ENCODE measurements around the gene C4B. TPM values are rescaled to one million over a fixed set of nuclear protein-coding genes. Genes with fewer than 3 reads are reported as not detected.
"Not testable (repeated sequence)": the region's sequence is repeated elsewhere in the genome, so short reads cannot be mapped to it uniquely, and the experiment has no call there.

The C4B gene
- total RNA-seq, 4 donors from 2014 or later, result 11.0 to 80.0 (median 20.3) TPM

DNA sequence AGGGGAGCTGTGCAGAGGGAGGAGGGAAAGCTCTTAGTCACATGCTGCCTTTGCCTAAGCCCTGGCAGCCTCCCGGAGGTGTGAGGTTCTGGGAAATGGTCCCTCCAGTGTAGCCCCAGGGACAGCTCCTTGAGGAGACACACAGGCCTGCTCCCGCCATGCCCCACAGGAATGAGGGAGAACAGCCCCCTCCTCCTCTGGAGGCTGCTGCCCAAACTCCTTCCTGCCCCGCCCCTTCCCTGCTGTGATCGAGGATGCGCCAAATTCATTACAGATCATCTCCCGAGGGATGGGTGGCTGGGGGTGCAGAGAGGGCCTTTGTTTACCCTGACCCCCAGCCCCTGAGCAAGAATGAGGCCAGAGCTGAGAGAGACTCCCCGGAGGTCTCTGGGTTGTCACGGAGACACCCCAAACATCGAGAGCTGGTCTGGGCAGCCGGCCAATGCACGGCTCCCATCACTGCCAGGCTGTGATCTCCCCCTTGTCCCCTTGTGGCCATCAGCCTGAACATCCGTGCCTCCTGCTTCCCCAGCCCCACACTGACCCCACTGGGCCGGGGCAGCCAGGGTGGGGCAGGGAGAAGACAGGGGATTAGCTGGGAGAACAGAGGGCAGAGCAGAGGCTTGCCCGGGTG, 32.0 kb downstream of the C4B start:
- H3K27ac ChIP-seq, result peak overlapping the region; percentile 60 to 74 (median 66)

DNA sequence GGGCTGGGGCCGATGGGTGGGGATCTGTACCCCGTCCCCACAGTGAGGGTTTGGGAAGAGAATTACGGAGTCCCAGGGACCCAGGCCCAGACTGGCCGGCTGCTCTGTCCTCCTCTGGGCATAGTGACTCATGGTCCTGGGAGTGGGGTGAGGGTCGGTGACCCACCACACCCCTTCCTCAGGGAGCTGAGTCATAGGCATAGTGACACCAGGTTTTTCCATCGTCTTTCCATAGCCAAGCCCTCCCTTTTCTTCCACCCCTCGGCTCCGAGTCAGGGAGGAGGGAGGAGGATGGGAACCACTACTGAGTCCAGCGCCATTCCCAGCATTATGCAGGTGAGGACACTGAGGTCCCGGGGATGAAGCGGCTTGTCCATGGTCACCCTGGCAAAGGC, 32.5 kb downstream of the C4B start:
- Histone ChIP-seq H3K9me3 (no peaks in the 10 kb centered on the region), H3K4me3 (no peak overlapping the region), H3K4me1 (peaks cover 0 to 6% (median 4%) of the 10 kb centered on the region in 4 donors), H3K36me3 (no peaks in the 10 kb centered on the region), H3K27ac (peak overlapping the region; percentile 60 to 74 (median 66)), H3K27me3 (no peaks in the 10 kb centered on the region)
- DNase-seq, result peak in 1 of 3 donors; percentile 56
- no peak for TF ChIP-seq POLR2A (IDR thresholded peaks at IDR 0.05)
- TF ChIP-seq, protein P1, sequence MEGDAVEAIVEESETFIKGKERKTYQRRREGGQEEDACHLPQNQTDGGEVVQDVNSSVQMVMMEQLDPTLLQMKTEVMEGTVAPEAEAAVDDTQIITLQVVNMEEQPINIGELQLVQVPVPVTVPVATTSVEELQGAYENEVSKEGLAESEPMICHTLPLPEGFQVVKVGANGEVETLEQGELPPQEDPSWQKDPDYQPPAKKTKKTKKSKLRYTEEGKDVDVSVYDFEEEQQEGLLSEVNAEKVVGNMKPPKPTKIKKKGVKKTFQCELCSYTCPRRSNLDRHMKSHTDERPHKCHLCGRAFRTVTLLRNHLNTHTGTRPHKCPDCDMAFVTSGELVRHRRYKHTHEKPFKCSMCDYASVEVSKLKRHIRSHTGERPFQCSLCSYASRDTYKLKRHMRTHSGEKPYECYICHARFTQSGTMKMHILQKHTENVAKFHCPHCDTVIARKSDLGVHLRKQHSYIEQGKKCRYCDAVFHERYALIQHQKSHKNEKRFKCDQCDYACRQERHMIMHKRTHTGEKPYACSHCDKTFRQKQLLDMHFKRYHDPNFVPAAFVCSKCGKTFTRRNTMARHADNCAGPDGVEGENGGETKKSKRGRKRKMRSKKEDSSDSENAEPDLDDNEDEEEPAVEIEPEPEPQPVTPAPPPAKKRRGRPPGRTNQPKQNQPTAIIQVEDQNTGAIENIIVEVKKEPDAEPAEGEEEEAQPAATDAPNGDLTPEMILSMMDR (IDR thresholded peaks at IDR 0.05), result no peak

More for the DNA sequence above, 32.0 kb downstream of the C4B start:
- no peak for TF ChIP-seq POLR2A (IDR thresholded peaks at IDR 0.05)
- TF ChIP-seq, protein P1 (IDR thresholded peaks at IDR 0.05), result no peak
- Histone ChIP-seq H3K36me3 (no peaks in the 10 kb centered on the region), H3K4me1 (peaks cover 0 to 6% (median 4%) of the 10 kb centered on the region in 4 donors), H3K27me3 (no peaks in the 10 kb centered on the region), H3K9me3 (no peaks in the 10 kb centered on the region), H3K4me3 (no peak overlapping the region)
- DNase-seq, result no peak

DNA sequence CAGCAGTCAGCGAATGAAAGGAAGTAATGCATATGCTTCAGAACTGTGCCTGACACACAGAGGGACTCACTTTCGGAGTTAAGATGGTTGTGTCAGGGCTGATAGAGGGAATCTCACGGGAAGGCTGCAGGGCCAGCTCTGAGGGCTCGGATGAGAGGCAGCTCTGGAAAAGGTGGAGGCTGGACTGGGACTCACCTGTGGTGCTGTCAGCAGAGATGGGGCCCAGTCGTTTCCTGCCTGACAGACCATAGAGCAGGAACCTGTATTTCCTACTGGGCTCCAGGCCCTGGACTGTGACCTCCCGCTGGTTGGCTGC, 32.9 kb downstream of the C4B start:
- TF ChIP-seq, protein P1 (IDR thresholded peaks at IDR 0.05), result no peak
- no peak for TF ChIP-seq POLR2A (IDR thresholded peaks at IDR 0.05)
- Histone ChIP-seq H3K27ac (peak overlapping the region; percentile 60 to 74 (median 66)), H3K27me3 (no peaks in the 10 kb centered on the region), H3K36me3 (no peaks in the 10 kb centered on the region), H3K4me3 (no peak overlapping the region), H3K4me1 (peaks cover 0 to 6% (median 4%) of the 10 kb centered on the region in 4 donors), H3K9me3 (no peaks in the 10 kb centered on the region)
- no peak for DNase-seq

DNA sequence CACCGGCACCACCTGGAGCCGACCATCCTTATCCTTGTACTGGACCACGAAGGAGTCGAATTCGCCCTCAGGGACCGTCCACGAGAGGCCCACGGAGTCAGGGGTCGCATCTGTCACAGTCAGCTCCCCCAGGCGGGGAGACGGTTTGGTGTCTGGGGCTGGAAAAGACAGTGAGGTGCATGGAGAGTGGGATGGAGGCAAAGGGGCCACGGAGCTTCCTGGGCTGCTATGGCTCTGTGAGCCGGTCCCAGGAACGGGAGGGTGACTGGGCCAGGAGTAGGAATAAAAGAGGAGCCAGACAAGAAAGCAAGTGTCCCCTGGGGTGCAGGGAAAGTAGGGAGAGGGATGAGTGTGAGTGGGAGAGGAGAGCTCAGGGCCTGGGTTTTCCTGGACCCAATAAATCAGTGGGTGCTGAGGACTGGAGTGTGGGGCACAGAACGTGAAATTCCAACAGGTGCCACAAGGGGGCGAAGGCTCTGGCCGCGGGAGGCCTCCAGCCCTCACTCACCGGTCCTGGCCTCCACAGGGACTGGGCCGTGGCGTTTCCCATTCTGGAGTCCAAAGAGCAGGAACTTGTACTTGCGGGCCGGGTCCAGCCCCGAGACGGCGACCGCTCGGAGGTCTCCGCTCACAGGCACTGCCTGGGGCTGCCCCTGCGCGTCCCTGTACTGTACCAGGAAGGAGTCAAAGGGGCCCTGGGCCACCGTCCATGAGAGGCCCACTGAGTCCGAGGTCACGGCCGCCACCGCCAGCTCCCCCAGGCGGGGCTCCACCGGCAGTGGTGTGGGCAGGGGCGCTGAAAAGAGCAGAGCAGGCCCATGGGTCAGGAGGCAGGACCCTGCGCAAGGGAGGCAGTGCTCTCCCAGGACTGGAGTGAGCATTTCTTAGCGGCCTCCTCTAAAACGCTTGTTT, 33.5 kb downstream of the C4B start:
- Histone ChIP-seq H3K9me3 (no peaks in the 10 kb centered on the region), H3K4me1 (peaks cover 0 to 6% (median 4%) of the 10 kb centered on the region in 4 donors), H3K27me3 (no peaks in the 10 kb centered on the region), H3K4me3 (peak overlapping the region in 1 of 4 donors; percentile 20), H3K27ac (peak overlapping the region; percentile 46 to 74 (median 66)), H3K36me3 (no peaks in the 10 kb centered on the region)
- no peak for TF ChIP-seq POLR2A (IDR thresholded peaks at IDR 0.05)
- TF ChIP-seq, protein P1 (IDR thresholded peaks at IDR 0.05), result peak; percentile 79 to 88 (median 82)
- DNase-seq, result peak; percentile 56 to 89 (median 85)

DNA sequence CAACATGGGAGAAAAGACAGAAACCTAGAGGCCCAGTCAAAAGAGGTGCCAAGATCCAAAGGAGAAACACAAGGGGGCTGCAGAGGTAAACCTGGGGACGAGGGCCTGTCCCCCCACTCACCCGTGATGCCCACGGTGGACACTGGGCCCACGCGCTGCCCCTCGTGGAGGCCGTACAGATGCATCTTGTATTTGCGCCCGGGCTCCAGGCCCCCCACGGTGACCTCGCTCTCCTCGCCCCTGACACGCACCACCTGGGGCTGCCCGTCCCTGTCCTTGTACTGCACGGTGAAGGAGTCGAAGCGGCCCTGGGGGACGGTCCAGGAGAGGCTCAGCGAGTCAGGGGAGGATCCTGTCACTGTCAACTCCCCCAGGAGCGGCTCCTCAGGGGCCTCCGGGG, 34.6 kb downstream of the C4B start:
- H3K4me3 ChIP-seq, H3K27ac ChIP-seq, H3K4me1 ChIP-seq, H3K36me3 ChIP-seq, H3K9me3 ChIP-seq, DNase-seq, H3K27me3 ChIP-seq: not testable (repeated sequence)

DNA sequence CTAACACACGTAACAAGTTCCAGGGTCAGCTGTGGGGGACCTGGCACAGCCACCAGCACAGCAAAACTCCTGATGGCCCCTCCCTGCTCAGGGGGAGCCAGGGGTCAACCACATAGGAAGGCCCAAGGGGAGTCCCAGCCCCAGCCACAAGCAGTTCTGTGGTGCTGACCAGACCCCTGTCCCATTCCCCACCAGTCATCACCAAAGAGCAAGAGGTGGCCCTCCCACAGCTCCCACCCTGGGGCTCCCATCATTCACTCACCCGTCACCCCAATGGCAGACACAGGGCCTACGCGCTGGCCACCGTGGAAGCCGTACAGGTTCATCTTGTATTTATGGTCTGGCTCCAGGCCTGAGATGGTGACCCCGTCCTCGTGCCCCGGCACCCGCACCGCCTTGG, 35.1 kb downstream of the C4B start:
- H3K4me1 ChIP-seq, H3K27me3 ChIP-seq, H3K4me3 ChIP-seq, DNase-seq, H3K36me3 ChIP-seq, H3K27ac ChIP-seq, H3K9me3 ChIP-seq: not testable (repeated sequence)
